Islet precursor cell (in vitro differentiated cells): ENCODE data around the gene CLEC4C.
"Not testable (repeated sequence)": the region's sequence is repeated elsewhere in the genome, so short reads cannot be mapped to it uniquely, and the experiment has no call there.

Source experiments
- DNase-seq: peaks from one replicate; pipeline ENCODE4 v3.0.0-alpha.2; 2018

Gene CLEC4C, protein sequence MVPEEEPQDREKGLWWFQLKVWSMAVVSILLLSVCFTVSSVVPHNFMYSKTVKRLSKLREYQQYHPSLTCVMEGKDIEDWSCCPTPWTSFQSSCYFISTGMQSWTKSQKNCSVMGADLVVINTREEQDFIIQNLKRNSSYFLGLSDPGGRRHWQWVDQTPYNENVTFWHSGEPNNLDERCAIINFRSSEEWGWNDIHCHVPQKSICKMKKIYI

DNA sequence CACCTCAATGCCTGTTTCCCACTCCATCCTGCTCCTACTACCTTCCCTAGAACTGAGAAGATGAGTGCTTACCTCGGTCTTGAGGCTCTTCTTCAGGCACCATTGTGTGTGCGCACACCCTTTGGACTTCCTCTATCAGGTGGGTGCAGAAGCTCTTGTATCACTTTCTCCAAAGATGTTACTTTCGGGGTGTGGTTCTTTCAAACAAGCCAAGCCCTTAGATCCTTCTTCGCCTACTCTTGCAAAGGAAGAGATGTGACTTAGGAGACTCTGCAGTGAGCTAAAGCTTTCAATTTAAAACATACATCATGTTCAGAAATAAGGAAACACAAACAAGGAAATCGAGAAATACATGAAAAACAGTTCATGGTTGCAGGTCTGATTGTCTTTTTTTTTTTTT, at the start of gene CLEC4C:
Gene CLEC4C, minus strand, starts transcription at position 130 of the 400 bp plus-strand sequence. Its CDS starts 27 bp downstream, at position 103.
- DNase-seq, result no peak

DNA sequence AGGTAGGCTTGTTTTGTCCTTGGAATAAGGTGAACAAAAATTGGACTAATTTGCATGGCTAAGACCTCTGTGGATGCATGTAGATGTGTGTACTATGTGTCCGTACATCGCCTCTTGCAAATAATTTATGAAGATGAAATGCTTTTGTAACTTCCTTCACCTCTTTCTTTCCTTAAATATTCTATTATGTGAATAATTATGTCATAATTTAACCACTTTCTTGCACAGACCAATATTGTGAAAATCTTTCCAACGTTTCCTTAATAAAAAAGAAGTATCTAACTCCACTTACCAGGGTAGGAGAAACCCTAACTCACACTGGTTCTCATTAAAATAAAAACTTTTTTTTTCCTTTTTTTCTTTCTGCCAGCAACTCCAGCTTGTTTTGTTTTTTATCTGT, 46.0 kb upstream of the CLEC4C start:
- DNase-seq, result no peak

DNA sequence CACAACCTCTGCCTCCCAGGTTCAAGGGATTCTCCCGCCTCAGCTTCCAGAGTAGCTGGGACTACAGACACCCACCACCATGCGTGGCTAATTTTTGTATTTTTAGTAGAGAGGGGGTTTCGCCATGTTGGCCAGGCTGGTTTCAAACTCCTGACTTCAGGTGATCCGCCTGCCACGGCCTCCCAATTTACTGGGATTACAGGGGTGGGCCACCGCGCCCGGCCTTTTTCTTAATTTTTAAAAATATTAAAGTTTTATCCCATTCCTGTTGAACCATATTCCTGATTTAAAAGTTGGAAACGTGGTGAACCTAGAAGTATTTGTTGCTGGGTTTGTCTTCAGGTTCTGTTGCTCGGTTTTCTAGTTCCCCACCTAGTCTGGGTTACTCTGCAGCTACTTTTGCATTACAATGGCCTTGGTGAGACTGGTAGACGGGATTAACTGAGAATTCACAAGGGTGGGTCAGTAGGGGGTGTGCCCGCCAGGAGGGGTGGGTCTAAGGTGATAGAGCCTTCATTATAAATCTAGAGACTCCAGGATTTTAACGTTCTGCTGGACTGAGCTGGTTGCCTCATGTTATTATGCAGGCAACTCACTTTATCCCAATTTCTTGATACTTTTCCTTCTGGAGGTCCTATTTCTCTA, 41.8 kb upstream of the CLEC4C start, which contains the start of gene NANOG:
Gene NANOG, plus strand, starts transcription at position 519 of the 645 bp plus-strand sequence. CDS start 213 bp downstream, outside the sequence.
- not testable (repeated sequence) for DNase-seq

- peak; percentile 58 for DNase-seq
These were observed 41.1 kb upstream of the CLEC4C start for GRCh38 chr12:7788294-7788660.

- DNase-seq, result no peak
These were observed 40.6 kb upstream of the CLEC4C start for GRCh38 chr12:7787574-7788293.

GRCh38 chr12:7784701-7785100, 37.5 kb upstream of the CLEC4C start:
- DNase-seq, result no peak

DNA sequence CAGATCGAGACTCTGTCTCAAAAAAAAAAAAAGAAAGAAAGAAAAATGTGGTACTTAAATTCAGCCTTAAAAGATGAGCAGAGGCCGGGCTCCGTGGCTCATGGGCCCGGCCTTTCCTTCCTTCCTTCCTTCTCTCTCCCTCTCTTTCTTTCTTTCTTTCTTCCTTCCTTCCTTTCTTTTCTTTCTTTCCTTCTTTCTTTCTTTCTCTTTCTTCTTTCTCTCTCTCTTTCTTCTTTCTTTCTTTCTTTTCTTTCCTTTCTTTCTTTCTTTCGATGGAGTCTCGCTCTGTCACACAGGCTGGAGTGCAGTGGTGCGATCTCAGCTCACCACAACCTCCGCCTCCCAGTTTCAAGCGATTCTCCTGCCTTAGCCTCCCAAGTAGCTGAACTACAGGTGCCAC, 36.3 kb upstream of the CLEC4C start:
- not testable (repeated sequence) for DNase-seq

GRCh38 chr12:7782055-7782454, 34.9 kb upstream of the CLEC4C start:
- no peak for DNase-seq

DNA sequence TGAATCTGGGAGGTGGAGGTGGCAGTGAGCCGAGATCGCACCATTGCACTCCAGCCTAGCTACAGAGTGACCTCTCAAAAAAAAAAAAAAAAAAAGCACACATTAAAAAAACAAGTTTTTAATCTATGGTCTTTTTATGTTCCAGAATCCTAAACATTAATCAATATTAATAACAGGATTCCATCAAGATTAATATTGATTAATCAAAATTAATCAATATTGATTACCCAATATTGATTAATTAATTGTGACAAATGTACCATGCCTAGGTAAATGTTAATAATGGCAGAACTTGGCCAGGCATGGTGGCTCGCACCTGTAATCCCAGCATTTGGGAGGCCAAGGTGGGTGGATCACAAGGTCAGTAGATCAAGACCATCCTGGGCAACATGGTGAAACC, 34.1 kb upstream of the CLEC4C start:
- no peak for DNase-seq

DNA sequence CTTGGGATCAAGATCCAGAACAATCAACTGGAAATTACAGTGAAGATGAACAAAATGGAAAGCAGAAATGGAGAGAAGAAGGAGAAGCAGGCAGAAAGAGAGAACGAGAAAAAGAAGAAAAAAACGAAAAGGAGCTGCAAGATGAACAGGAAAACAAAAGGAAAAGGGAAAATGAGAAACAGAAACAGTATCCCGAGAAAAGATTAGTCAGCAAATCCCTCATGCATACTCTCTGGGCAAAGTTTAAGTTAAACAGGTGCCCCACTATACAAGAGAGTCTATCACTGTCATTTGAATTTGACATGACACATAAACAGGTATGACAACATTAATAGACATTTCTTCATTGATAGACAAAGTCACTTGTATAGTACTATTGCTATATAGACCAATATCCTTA, 22.8 kb upstream of the CLEC4C start:
- DNase-seq, result no peak

GRCh38 chr12:7758766-7759140, 11.6 kb upstream of the CLEC4C start:
- DNase-seq, result no peak

GRCh38 chr12:7756993-7757392, 9.8 kb upstream of the CLEC4C start:
- DNase-seq, result no peak

- not testable (repeated sequence) for DNase-seq
These were observed 8.5 kb upstream of the CLEC4C start for GRCh38 chr12:7755668-7756067.

- DNase-seq, result not testable (repeated sequence)
These were observed 5.1 kb upstream of the CLEC4C start for GRCh38 chr12:7751941-7752922.

DNA sequence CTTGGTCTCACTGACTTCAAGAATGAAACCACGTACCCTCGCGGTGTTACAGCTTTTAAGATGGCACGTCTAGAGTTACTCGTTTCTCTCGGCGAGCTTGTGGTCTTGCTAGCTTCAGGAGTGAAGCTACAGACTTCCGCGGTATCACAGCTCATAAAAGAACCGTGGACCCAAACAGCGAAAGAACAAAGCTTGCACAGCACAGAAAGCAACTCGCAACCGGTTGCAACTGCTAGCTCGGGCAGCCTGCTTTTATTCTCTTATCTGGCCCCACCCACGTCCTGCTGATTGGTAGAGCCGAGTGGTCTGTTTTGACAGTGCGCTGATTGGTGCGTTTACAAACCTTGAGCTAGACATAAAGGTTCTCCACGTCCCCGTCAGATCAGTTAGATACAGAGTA, 4.2 kb upstream of the CLEC4C start:
- no peak for DNase-seq

DNA sequence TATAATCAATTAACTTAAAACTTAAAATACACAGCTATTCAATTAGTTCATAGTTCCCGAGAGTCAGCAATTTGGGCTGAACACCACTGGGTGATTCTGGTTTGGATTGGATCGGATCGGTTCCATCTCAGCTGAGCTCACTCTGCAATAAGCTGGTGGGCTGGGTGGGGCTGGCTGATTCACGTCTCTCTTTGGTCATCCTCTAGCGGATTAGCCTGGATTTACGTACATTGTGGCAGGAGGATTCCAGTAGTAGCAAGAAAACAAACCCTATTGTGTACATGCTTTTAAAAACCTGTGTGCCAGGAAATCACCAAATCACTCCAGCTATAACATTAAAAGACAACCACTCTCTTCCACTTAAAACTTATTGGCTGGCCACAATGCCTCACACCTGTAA, 3.2 kb upstream of the CLEC4C start:
- no peak for DNase-seq

- no peak for DNase-seq
These were observed 2.3 kb upstream of the CLEC4C start for GRCh38 chr12:7749442-7749841.

DNA sequence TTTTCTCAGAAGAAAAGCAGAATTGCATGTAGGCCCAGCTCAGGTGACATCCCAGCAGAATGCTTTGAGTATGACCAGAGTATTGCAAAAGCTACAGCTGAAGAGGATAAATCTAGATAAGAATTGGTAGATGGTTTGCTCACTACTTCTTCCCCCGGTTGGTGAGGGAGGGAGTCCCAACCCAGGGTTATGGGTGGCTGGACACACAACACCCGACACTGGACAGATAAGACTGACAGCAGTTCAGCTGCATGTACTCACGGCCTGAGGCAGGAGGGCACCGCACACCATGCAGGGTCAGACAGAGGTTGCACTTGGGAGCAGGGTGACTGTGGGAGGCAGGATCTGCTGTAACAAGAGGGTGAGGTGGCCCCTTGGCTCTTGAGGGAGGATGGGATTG, 1.7 kb upstream of the CLEC4C start:
- DNase-seq, result peak; percentile 75

DNA sequence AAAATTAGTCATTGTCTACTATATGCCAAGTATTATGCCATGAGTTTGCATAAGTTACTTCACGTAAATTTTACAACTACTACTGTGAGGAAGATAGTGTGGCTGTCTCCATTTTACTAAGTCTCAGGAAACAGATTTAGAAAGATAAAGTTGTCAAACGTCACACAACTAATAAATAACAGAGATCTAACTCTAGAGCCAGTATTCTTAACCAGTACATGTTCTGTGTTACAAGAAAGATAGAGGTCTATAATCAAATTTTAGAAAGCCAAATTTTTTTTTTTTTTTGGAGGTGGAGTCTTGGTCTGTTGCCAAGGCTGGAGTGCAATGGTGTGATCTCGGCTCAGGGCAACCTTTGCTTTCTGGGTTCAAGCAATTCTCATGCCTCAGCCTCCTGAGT, 14.2 kb downstream of the CLEC4C start:
- DNase-seq, result no peak

GRCh38 chr12:7731486-7731885, 15.7 kb downstream of the CLEC4C start:
- no peak for DNase-seq

DNA sequence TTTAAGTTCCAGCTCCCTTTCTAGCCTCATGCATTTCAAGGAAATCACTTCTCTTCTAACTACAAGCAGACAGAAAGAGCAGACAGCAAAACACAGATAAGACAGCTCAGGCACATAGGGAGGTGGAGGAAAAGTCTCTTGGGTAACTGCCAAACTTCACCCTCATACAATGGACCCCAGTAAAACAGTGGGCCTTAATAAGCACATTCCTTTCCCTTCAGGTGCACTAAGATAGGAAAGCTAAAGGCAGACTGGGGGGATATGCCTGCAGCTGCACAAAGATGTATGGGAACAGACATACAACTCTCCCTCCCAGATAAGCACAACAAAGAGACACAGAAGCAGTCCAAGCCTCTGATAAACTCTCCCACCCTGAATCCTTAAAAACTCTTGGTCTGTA, 16.2 kb downstream of the CLEC4C start:
- not testable (repeated sequence) for DNase-seq

- DNase-seq, result no peak
These were observed 17.4 kb downstream of the CLEC4C start for GRCh38 chr12:7729746-7730145.

DNA sequence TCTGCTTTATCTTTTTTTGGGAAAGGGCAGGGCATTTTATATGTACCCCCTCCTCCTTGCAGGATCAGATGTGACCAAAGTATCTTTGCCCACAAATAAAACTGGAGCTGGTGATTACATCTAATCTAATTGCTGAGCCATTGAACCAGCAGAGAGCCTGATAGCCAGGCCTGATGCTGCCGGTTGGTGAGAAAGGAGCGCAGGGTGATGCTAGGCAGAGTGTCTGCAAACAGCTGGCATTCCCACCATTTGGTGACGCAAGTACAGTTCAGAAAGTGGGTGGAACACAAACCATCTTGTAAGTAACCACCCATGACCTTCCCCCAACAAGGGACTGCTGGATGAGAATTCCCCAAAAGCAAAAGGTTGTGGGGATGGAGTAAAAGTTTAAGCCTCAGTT, 23.2 kb downstream of the CLEC4C start:
- no peak for DNase-seq
